Liver (tissue), 3 donors: ENCODE results near the gene AKR1C2.
"Not testable (repeated sequence)": the region's sequence is repeated elsewhere in the genome, so short reads cannot be mapped to it uniquely, and the experiment has no call there.

Experiments used
- EGR1 ChIP-seq, 2 donors: IDR thresholded peaks; 2 replicates each; pipeline ENCODE4 v1.6.1; 2016 to 2018; ENCODE audit warnings: antibody characterized with exemption in 2 of 2, low read depth in 2 of 2
- GABPA ChIP-seq, 2 donors: IDR thresholded peaks in 1 of 2; conservative IDR thresholded peaks in 1 of 2; 2 replicates each; pipeline ENCODE4 v1.6.1; 2016; ENCODE audit warnings: antibody characterized with exemption in 2 of 2, mild to moderate bottlenecking in 1 of 2, moderate library complexity in 1 of 2
- JUND ChIP-seq, 2 donors: IDR thresholded peaks; 2 replicates each; pipeline ENCODE4 v1.6.1; 2016; ENCODE audit warnings: antibody characterized with exemption in 2 of 2
- RAD21 ChIP-seq, 2 donors: IDR thresholded peaks; 2 replicates each; pipeline ENCODE4 v1.6.1; 2016; ENCODE audit warnings: antibody characterized with exemption in 2 of 2, mild to moderate bottlenecking in 2 of 2
- TF ChIP-seq, protein P1 (sequence below): fragments of 150-350 bp; IDR thresholded peaks from 2 replicates; pipeline ENCODE4 v1.5.1; 2017; ENCODE audit warnings: improper control_type of control experiment, low read depth, low read length; ENCODE audit not compliant: missing input control
- donor health status: healthy.
- donor health status: healthy.

DNA sequence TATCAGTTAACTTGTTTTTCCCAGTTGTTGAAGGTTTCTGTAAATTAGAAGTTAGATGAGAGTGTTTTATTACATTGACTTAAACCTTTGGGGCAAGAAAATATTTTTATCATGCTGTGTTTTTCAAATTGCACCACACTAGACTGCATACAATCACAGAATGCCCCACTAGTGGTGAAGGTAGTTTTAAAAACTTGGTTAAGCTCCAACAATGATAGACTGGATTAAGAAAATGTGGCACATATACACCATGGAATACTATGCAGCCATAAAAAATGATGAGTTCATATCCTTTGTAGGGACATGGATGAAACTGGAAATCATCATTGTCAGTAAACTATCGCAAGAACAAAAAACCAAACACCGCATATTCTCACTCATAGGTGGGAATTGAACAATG lies 33.3 kb downstream of the AKR1C2 start:
- not testable (repeated sequence) for TF ChIP-seq RAD21 (IDR thresholded peaks at IDR 0.05); GABPA (IDR thresholded peaks at IDR 0.05 in 1 of 2, conservative IDR thresholded peaks at IDR 0.05 in 1 of 2); JUND (IDR thresholded peaks at IDR 0.05); EGR1 (IDR thresholded peaks at IDR 0.05; ENCODE audit: low read depth in 2 of 2)
- TF ChIP-seq, protein P1, sequence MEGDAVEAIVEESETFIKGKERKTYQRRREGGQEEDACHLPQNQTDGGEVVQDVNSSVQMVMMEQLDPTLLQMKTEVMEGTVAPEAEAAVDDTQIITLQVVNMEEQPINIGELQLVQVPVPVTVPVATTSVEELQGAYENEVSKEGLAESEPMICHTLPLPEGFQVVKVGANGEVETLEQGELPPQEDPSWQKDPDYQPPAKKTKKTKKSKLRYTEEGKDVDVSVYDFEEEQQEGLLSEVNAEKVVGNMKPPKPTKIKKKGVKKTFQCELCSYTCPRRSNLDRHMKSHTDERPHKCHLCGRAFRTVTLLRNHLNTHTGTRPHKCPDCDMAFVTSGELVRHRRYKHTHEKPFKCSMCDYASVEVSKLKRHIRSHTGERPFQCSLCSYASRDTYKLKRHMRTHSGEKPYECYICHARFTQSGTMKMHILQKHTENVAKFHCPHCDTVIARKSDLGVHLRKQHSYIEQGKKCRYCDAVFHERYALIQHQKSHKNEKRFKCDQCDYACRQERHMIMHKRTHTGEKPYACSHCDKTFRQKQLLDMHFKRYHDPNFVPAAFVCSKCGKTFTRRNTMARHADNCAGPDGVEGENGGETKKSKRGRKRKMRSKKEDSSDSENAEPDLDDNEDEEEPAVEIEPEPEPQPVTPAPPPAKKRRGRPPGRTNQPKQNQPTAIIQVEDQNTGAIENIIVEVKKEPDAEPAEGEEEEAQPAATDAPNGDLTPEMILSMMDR = not testable (repeated sequence)
